Hematopoietic multipotent progenitor cell (in vitro differentiated cells): Measurements from ENCODE around the gene RUNX3. TPM values are rescaled to one million over a fixed set of nuclear protein-coding genes. Genes with fewer than 3 reads are reported as not detected.
"Not testable (repeated sequence)": the region's sequence is repeated elsewhere in the genome, so short reads cannot be mapped to it uniquely, and the experiment has no call there.

Experiments
- DNase-seq, 3 donors: peaks; one replicate each; pipeline ENCODE4 v3.0.0-alpha.2; 2011 to 2015; ENCODE audit warnings: low read depth in 2 of 3, low spot score in 2 of 3
- total RNA-seq: library from RNA; depleted of rRNA; stranded (reverse); fragments of >200 nt; gene quantifications from one replicate; pipeline ENCODE4 v1.2.3, GENCODE V29; 2012

The RUNX3 gene
- total RNA-seq = 22.9 TPM

DNA sequence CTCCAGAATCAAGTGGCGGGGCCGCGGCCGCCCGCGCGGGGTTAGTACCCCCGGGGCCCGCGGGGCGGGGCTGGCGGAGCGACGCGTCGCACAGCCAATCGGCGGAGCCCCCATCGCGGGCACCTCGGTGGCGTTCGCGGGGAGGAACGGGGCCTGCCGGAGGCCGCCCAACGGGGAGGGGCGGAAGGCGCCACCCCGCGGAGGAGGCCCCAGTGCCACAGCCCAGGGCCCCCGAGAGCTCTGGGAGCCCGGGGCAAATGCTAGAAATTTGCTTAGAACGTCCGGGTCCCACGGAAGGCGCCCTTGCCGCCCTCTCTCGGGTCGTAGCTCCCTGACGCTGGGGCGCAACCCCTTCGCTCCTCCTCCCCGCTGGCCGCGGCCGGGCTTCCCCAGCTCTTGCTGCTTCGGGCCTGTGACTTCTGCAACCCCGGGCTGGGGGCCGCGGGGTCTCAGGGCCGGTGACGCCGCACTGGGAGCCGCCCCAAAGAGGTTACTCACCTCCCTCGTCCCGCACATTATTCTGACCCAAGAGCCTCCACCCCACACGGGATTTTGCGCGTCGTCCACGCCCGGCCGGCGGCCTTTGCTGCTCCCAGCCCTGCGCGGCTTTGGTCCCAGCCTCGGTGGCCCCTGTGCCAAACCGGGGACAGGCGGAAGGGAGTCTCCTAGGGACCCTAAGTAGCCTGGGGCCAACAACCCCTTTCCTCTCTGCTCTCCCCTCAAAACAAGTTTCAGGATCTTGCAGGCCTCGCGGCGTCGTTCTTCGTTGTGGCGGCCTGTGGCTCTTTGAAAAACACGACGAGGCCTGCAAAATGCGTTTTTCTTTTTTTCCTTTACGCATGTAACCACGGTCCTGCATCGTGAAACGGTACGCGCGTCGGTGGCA is at the start of gene RUNX3:
Gene RUNX3 (minus strand): TSS at position 17 of the 886 bp plus-strand sequence. CDS start 408 bp downstream, outside the sequence.
- peak; percentile 88 to 91 (median 91) for DNase-seq

DNA sequence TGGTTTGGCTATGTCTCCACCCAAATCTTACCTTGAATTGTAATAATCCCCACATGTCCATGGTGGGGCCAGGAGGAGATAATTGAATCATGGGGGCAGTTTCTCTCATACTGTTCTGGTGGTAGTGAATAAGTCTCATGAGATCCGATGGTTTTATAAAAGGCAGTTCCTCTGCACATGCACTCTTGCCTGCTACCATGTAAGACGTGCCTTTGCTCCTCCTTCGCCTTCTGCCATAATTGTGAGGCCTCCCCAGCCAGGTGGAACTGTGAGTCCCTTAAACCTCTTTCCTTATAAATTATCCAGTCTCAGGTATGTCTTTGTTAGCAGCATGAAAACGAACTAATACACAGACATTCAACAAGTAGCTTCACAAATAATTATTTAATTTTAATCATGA is 49.2 kb upstream of the RUNX3 start:
- DNase-seq = not testable (repeated sequence)

GRCh38 chr1:24978383-24979032 is 48.4 kb upstream of the RUNX3 start:
- no peak for DNase-seq

DNA sequence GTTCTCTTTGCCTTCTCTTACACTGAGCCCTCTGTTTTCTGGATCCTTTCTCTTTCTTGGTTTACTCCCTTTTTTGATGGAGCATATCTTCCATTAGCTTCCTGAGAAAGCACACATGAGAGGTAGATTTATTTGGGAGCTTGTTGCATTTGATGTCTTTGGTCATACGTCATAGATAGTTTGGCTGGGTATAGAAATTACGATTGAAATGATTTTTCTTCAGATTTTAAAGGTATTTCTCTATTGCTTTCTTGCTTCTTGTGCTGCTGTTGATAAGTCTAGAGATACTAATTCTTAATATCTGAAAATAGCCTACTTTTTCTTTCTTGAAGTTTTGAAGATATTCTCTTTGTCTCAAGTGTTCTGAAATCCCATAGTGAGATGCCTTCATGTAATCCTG is 45.3 kb upstream of the RUNX3 start:
- no peak for DNase-seq

GRCh38 chr1:24973315-24973714 is 43.2 kb upstream of the RUNX3 start:
- DNase-seq = no peak

DNA sequence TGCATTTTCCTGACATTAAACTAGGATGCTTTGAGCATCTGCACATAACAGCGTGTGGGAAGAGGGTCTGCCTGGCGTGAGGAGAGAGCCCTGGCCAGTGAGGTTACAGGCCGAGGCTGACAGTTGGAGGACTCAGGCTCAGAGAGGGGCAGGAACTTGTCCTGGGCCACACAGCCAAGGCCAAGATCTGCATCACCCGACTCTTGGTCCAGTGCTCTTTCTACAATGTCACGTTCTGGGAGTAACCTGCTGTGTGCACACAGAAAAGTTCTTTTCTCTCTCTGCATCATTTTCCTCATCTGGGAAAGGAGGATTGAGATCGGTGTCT is 42.8 kb upstream of the RUNX3 start:
- no peak for DNase-seq

DNA sequence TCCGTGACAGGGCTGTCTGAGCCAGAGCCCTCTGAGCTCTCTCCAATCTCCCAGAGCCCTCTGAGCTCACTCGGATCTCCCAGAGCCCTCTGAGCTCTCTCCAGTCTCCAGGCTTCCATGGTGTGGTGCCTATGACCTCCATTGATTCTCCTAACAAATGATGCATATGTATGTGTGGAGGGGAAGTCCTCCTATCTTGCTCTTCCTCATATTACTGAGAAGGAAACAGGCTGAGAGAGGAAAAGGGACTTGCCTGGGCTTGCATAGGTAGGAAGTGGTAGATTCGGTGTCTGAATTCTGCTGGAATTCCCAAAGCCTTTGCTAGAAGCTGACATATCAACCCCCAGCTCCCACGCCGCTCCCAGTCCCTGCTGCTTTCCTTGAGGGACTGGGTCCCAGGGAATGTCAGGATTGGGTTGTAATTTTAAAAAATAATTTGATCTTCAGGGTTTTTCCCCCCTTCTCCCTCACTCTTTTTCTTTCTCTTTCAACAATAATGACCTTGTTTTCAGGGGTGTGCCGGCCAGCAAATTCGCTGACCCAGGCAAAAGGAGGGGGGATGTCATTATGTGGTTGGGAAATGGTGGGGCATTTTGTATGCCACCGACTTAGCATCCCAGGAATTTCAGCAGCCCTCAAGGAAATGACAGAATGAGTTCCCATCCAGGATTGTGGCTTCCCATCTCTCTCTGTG is 42.3 kb upstream of the RUNX3 start:
- DNase-seq = no peak

- peak in 1 of 3 donors; percentile 32 for DNase-seq
Measured at GRCh38 chr1:24970926-24971875, 41.1 kb upstream of the RUNX3 start.

DNA sequence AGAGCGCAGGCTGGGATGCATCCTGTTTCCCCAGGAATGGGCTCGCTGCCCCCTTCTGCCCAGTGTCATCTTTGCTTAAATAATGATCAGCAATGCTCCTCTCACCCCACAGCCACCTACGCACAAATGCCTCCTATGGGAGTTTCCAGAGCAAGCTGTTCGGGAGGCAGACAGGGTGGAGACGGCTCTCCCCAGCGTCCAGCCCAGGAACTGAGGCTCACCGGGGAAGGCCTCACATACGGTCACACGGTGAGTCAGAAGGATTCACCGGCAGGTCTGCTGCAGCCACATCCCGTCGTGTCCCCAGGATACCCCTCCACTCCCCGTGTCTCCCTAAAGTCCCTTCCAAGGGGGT is 40.3 kb upstream of the RUNX3 start:
- DNase-seq = no peak

GRCh38 chr1:24969596-24970398 is 39.7 kb upstream of the RUNX3 start:
- no peak for DNase-seq

- no peak for DNase-seq
Measured at GRCh38 chr1:24968941-24969585, 39.0 kb upstream of the RUNX3 start.

GRCh38 chr1:24967962-24968361 is 37.9 kb upstream of the RUNX3 start:
- no peak for DNase-seq

DNA sequence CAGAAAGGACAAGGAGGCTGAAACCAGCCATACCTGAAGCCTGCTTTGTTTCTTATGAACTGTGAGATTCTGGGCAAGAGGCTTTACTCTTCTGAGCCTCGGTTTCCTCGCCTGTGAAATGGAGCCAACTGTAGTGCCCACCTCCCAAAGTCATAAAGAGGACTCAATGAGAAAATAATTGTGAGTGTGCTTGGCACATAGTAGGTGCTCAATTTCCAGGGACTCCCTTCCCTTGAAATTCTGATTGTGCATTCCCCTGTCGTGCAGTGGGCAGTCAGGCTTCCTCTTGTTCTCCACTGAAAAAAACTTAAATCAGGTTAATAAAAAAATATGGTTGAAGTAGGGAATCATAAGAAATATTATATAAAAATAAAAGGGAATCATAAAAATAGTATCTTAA is 37.5 kb upstream of the RUNX3 start:
- no peak for DNase-seq

DNA sequence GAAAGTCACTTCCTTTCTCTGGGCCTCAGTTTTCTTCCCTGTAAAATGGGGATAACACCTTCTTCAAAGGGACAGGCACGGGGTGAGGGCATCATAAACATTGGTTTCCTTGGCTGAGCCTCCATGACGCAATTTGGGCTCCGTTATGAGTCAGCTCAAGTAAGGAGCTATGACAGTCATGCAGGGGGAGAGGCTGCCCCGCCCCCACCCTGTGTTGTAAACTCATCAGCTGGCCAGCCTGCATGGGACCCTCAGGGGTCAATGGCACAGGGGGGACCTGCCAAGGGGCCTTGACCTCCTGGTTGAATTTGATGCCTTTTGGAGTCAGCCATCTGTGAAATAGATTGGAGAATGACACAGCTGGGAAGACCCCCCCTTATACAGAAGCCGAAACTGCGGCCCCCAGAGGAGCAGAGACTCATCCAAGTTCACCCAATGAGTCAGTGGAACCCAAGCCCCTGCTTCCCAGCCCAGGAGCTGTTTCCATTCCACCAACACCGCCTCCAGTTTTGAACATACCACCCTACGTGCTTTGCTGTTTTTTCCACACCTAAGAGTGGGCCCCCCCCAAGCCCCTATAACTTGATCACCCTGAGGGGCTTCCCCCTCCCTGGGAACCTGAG is 36.8 kb upstream of the RUNX3 start:
- peak in 1 of 3 donors; percentile 37 for DNase-seq

DNA sequence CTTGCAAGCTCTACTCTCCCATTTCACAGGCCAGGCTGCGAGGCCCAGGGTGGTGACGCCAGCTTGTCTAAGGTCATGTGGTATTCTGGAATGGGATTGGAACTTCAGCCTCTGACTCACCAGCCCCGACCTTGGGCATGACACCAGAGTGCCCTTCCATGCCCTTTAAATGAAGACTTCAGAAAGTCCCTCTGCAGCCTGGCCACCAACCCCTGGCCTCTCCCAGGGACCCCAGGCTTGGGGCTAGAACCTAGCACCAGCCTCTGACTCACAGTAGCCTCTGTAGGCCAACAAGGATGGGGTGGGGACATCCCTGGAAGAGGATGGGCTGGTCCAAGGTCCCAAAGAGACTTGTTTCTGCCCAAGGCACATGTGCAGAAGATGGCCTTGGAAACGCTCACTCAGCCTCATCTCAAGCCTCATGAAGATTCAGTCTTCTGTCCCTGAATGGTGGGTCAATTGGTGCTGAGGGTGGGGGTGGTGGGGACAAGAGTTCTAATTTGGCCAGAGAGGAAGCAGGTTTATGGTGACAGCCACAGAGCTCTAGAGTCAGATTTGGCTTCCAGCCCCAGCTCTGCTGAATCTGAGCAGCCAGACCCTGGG is 36.1 kb upstream of the RUNX3 start:
- no peak for DNase-seq

DNA sequence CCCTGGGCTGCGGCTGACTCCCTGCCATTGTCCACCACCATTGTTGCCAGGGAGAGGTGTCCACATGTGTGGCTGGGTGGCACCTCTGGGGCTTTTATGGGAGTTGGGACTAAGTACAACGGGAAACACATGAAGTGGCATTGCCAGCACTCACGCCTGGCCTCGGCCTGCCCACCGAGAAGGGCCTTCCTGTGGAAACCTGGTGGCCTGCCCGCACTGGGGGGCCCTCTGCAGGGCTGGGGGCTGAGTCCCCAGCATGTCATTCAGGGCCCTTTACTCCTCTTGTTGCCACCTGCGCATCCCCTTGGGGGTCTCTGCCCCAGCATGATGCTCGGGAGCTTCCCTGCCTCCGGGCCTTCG is 35.5 kb upstream of the RUNX3 start:
- no peak for DNase-seq

DNA sequence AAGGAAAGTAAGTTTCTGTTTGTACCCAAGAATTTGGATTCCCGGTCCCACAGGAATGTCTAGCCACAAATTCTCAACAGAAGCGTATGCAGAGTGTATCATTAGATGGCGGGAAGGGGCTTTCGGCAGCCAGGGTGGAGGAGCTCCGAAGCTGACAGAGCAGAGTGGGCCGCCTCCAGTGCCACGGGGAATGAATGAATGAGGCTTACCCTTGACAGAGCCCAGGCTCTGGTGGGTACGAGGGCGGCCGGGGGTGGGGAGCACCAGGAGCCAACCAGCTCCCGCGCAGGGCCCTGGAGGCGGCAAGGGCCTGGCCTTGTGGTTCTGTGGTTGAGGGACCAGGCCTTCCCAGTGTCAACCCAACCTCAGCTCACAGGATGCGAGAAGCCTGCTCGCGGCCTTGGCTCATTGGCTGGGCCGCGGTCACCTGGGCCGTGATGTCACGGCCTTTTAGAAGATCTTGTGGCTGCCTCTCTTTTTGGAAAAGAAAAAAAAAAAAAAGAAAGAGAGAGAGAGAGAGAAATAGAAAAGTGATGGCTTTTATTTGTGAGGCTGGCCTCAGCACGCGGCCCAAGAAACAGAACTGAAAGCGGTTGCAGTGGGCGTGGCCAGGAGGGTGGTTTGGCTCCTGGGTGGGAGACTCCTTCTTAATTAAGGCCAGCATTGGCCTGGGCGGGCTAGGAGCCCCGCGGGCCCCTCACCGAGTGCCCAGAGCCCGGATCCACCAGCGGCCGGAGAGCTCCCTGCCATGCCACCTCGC is 34.9 kb upstream of the RUNX3 start:
- peak; percentile 82 for DNase-seq
